GM23248 (cell line): ENCODE data around the gene TYSND1. TPM values are rescaled to one million over a fixed set of nuclear protein-coding genes. Genes with fewer than 3 reads are reported as not detected.
A peak's percentile ranks its signal among the peaks of the same experiment; 100 is the strongest.

Experiments used
- DNase-seq: peaks from one replicate; pipeline ENCODE4 v3.0.0-alpha.2; 2015
- H2AFZ ChIP-seq: fragments of 200-600 bp; sonication (generic); 2 replicates; pipeline ENCODE4 v1.6.1; 2016; ENCODE audit warnings: antibody characterized with exemption
- H3F3A ChIP-seq: fragments of 200-600 bp; sonication (generic); 2 replicates; pipeline ENCODE4 v1.6.1; 2016; ENCODE audit warnings: mild to moderate bottlenecking, antibody characterized with exemption, mixed run types; ENCODE audit not compliant: insufficient read depth
- H3K27ac ChIP-seq: fragments of 200-600 bp; sonication (generic); 2 replicates; pipeline ENCODE4 v1.5.1; 2016; ENCODE audit warnings: mild to moderate bottlenecking
- H3K27me3 ChIP-seq: fragments of 200-600 bp; sonication (generic); replicated peaks from 2 replicates; pipeline ENCODE4 v1.6.1; 2016; ENCODE audit warnings: mild to moderate bottlenecking; ENCODE audit not compliant: insufficient read depth
- H3K36me3 ChIP-seq: fragments of 200-600 bp; sonication (generic); 2 replicates; pipeline ENCODE4 v1.6.1; 2016; ENCODE audit warnings: low read depth, mild to moderate bottlenecking
- H3K4me1 ChIP-seq: fragments of 200-600 bp; sonication (generic); 2 replicates; pipeline ENCODE4 v1.6.1; 2016; ENCODE audit warnings: mild to moderate bottlenecking; ENCODE audit not compliant: insufficient read depth
- H3K4me2 ChIP-seq: fragments of 200-600 bp; sonication (generic); one replicate; pipeline ENCODE4 v1.6.1; 2016; ENCODE audit warnings: mild to moderate bottlenecking; ENCODE audit not compliant: unreplicated experiment
- H3K4me3 ChIP-seq: fragments of 200-600 bp; sonication (generic); 2 replicates; pipeline ENCODE4 v1.5.1; 2016; ENCODE audit warnings: mild to moderate bottlenecking
- H3K79me2 ChIP-seq: fragments of 200-600 bp; sonication (generic); 2 replicates; pipeline ENCODE4 v1.6.1; 2016; ENCODE audit warnings: mild to moderate bottlenecking; ENCODE audit not compliant: insufficient read depth
- H3K9ac ChIP-seq: fragments of 200-600 bp; sonication (generic); 2 replicates; pipeline ENCODE4 v1.6.1; 2016; ENCODE audit warnings: mild to moderate bottlenecking
- H3K9me2 ChIP-seq: fragments of 200-600 bp; sonication (generic); 2 replicates; pipeline ENCODE4 v1.6.1; 2016; ENCODE audit warnings: mixed run types, mild to moderate bottlenecking, moderate library complexity; ENCODE audit not compliant: insufficient read depth
- H3K9me3 ChIP-seq: fragments of 200-600 bp; sonication (generic); one replicate; pipeline ENCODE4 v1.6.1; 2017; ENCODE audit warnings: low read depth
- H4K20me1 ChIP-seq: fragments of 200-600 bp; sonication (generic); 2 replicates; pipeline ENCODE4 v1.6.0; 2016; ENCODE audit not compliant: insufficient read depth
- EZH2 ChIP-seq: fragments of 200-600 bp; sonication (generic); IDR thresholded peaks from 2 replicates; pipeline ENCODE4 v1.6.1; 2018; ENCODE audit warnings: antibody characterized with exemption, mild to moderate bottlenecking; ENCODE audit not compliant: insufficient read depth, poor library complexity, severe bottlenecking
- EZH2phosphoT487 ChIP-seq: fragments of 200-600 bp; sonication (generic); IDR thresholded peaks from 2 replicates; pipeline ENCODE4 v1.6.1; 2018; ENCODE audit warnings: antibody characterized with exemption, moderate library complexity, mild to moderate bottlenecking, low read depth; ENCODE audit not compliant: insufficient read depth
- WGBS, 2 experiments: methylation state at CpG; one replicate each; pipeline ENCODE4 v1.1.6; 2015 to 2017; ENCODE audit warnings: low lambda C conversion rate in 2 of 2, low coverage in 1 of 2; ENCODE audit errors: missing lambda C conversion rate in 2 of 2; 5-methylcytosine and 5-hydroxymethylcytosine counted together
- in situ Hi-C: fragments of 300-500 bp; cut with MboI; formaldehyde crosslinking; loops from 2 replicates; pipeline ENCODE4 v1.15.0; 2020
- polyA plus RNA-seq: library from polyadenylated mRNA; unstranded; fragments of >200 nt; fragmentation: Nextera tagmentation; extraction: Ambion mirVana; gene quantifications from 2 replicates; pipeline ENCODE4 v1.2.1, GENCODE V29; 2016
- total RNA-seq: library from RNA; depleted of rRNA; stranded (reverse); fragments of >200 nt; shearing (Covaris generic); gene quantifications from 2 replicates; pipeline ENCODE4 v1.2.3, GENCODE V29; 2014

TYSND1 gene
- total and polyA plus RNA-seq, 2 experiments from 2014 or later = 4.0 to 6.4 TPM

- no peaks in the 10 kb centered on the region for H3K36me3 ChIP-seq
- in situ Hi-C loops = no loop called here
- TF ChIP-seq EZH2phosphoT487 (no peak), EZH2 (no peak)
Observed at GRCh38 chr10:70176441-70176840, 29.9 kb upstream of the TYSND1 start.

GRCh38 chr10:70175516-70175915 lies 29.0 kb upstream of the TYSND1 start:
- Histone ChIP-seq H3K9ac (no peak overlapping the region), H3K9me2 (no peaks in the 10 kb centered on the region), H3K36me3 (no peaks in the 10 kb centered on the region), H4K20me1 (no peaks in the 10 kb centered on the region), H3K27ac (no peak overlapping the region), H3F3A (peaks cover 6% of the 10 kb centered on the region), H3K79me2 (peaks cover 5% of the 10 kb centered on the region), H3K9me3 (no peaks in the 10 kb centered on the region), H3K27me3 (no peaks in the 10 kb centered on the region), H3K4me3 (no peak overlapping the region), H2AFZ (no peak overlapping the region), H3K4me1 (no peaks in the 10 kb centered on the region), H3K4me2 (no peak overlapping the region)
- in situ Hi-C loops = no loop called here
- DNase-seq = no peak
- WGBS, 2 experiments = 76 to 80% methylated on average over 3 of the region's 3 CpGs
- no peak for TF ChIP-seq EZH2
- no peak for TF ChIP-seq EZH2phosphoT487

More at GRCh38 chr10:70176441-70176840, 29.9 kb upstream of the TYSND1 start:
- Histone ChIP-seq H3K4me3 (no peak overlapping the region), H3K27ac (no peak overlapping the region), H3K4me2 (no peak overlapping the region), H3K4me1 (no peaks in the 10 kb centered on the region), H3K79me2 (peaks cover under 1% of the 10 kb centered on the region; the same call in 1 of the 2 replicates), H3K27me3 (no peaks in the 10 kb centered on the region), H4K20me1 (no peaks in the 10 kb centered on the region), H3K9me2 (no peaks in the 10 kb centered on the region), H3F3A (peaks cover 1% of the 10 kb centered on the region; the same call in 1 of the 2 replicates), H2AFZ (no peak overlapping the region), H3K9me3 (no peaks in the 10 kb centered on the region), H3K9ac (no peak overlapping the region)
- 70 to 73% methylated on average over 6 of the region's 6 CpGs for WGBS, 2 experiments
- DNase-seq = peak; percentile 27

DNA sequence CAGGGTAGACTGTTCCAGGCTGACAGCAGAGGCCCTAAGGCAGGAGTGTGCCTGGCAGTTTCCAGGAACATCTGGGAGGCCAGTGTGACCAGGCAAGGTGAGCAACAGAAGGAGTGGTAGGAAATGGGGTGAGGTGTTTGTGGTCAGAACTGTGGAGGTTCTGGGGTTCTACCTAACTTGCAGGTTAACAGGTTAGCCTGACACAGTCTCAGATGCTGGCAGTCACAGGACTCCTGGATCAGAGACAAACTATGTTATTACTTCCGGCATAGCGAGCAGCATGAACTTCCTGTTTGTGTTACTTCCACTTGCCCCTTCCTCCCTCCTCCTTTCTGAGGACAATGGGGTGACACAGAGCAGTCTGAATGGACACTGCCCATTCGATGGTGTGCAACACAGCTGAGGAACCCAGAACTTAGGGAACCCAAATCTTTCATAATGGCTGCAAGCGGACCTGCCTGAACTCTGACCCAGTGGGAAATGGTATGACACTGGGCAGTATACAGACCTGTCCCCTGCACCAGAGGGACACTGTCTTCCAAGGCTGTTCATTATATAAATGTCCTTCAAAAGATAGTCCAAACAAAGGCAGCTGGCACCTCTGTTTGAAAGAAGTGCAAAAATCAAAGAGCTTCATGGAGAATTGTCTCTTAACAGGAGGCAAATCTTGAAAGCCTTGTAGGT lies 27.7 kb upstream of the TYSND1 start:
- Histone ChIP-seq H3K4me3 (no peak overlapping the region), H3K27ac (no peak overlapping the region), H2AFZ (peak overlapping the region; percentile 71), H3K9me3 (no peaks in the 10 kb centered on the region), H3K9ac (no peak overlapping the region), H3F3A (peaks cover 6% of the 10 kb centered on the region), H3K4me1 (no peaks in the 10 kb centered on the region), H3K4me2 (no peak overlapping the region), H3K27me3 (no peaks in the 10 kb centered on the region), H3K9me2 (no peaks in the 10 kb centered on the region), H3K79me2 (peaks cover 17% of the 10 kb centered on the region), H3K36me3 (no peaks in the 10 kb centered on the region), H4K20me1 (no peaks in the 10 kb centered on the region)
- DNase-seq = no peak
- 38 to 44% methylated on average over 4 of the region's 4 CpGs for WGBS, 2 experiments
- TF ChIP-seq EZH2 (no peak), EZH2phosphoT487 (no peak)
- in situ Hi-C loops = no loop called here

- peaks cover 17% of the 10 kb centered on the region; the same call in 1 of the 2 replicates for H4K20me1 ChIP-seq
- H3K4me3 ChIP-seq = peak overlapping the region; percentile 99
- peaks cover 33% of the 10 kb centered on the region for H3F3A ChIP-seq
- peak overlapping the region; percentile 99 for H3K9ac ChIP-seq
- no peaks in the 10 kb centered on the region for H3K9me2 ChIP-seq
- 1% methylated on average over 27 to 37 of the region's 40 CpGs for WGBS, 2 experiments
- H3K36me3 ChIP-seq = peaks cover 22% of the 10 kb centered on the region
- no peaks in the 10 kb centered on the region for H3K27me3 ChIP-seq
- peak overlapping the region; percentile 89 for H3K4me2 ChIP-seq
- peaks cover 61% of the 10 kb centered on the region for H3K79me2 ChIP-seq
- H2AFZ ChIP-seq = no peak overlapping the region
- H3K9me3 ChIP-seq = no peaks in the 10 kb centered on the region
- H3K27ac ChIP-seq = peak overlapping the region; percentile 92
- in situ Hi-C loops = no loop called here
- H3K4me1 ChIP-seq = peaks cover 18% of the 10 kb centered on the region
- TF ChIP-seq EZH2phosphoT487 (no peak), EZH2 (no peak)
- peak; percentile 54 for DNase-seq
Observed at GRCh38 chr10:70169649-70170364, 23.3 kb upstream of the TYSND1 start.
